Head of caudate nucleus (tissue), 42 donors: ENCODE results near the gene OR6C65.
"Not testable (repeated sequence)": the region's sequence is repeated elsewhere in the genome, so short reads cannot be mapped to it uniquely, and the experiment has no call there.

Source experiments
- DNase-seq, 42 donors: peaks; one replicate each; pipeline versions ENCODE4 v3.0.0 to v3.0.0-alpha.2; 2020 to 2021; ENCODE audit warnings: mixed read lengths in 7 of 42
- intact Hi-C: fragments of 100-400 bp; cut with DNase I; formaldehyde crosslinking; loops from one replicate; pipeline ENCODE4 v1.15.0; 2022

Gene OR6C65

GRCh38 chr12:55441233-55441632, 40.9 kb downstream of the OR6C65 start:
- intact Hi-C loops, DNase-seq: not testable (repeated sequence)

GRCh38 chr12:55443776-55444175, 43.4 kb downstream of the OR6C65 start, which contains the start of gene OR6C2:
Gene OR6C2, plus strand, starts transcription at chr12:55444076. Its CDS starts 8,138 bp downstream, at chr12:55452214.
- intact Hi-C loops: no loop called here

GRCh38 chr12:55445357-55445756, 45.0 kb downstream of the OR6C65 start:
- no peak for DNase-seq
- intact Hi-C loops: no loop called here

More at GRCh38 chr12:55443776-55444175, 43.4 kb downstream of the OR6C65 start, which contains the start of gene OR6C2:
- DNase-seq: no peak

- intact Hi-C loops: no loop called here
- peak in 3 of 42 donors; percentile 3 to 28 (median 3) for DNase-seq
Measured at GRCh38 chr12:55446326-55446725, 46.0 kb downstream of the OR6C65 start.

GRCh38 chr12:55448825-55449224, 48.5 kb downstream of the OR6C65 start:
- intact Hi-C loops: no loop called here
- no peak for DNase-seq
